Measurements from ENCODE around the gene REV3L. TPM values are rescaled to one million over a fixed set of nuclear protein-coding genes. Genes with fewer than 3 reads are reported as not detected.

REV3L gene
- total RNA-seq, 1 experiment from 2014 or later, result 12.8 TPM

DNA sequence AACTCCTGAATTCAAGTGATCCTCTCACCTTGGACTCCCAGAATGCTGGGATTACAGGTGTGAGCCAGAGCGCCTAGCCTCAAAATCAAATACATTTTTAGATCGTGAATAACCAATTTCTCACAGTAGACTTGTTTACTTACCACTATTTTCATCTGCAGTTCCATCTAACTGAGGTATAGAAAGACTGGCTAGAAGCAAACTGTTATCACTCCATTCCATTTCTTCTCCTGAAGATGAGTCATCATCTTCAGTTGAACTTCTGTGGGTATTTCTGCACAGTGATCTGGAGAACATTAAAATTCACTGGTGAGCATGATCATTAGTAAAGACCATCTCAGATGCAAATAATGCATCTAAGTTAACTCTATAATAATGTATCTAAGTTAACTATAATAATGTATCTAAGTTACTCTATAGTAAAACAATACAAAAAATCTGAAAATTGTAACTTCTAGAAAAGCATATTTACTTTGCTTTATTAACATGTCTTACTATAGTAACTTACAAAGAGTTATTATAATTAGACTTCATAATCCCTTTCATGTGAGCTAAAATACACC lies 105.4 kb downstream of the REV3L start:
- RAD21 ChIA-PET (ENCODE audit: low non-redundant PET in 1 of 2, low total read pairs in 2 of 2, uncharacterized antibody in 2 of 2, unreplicated experiment in 2 of 2), result no interaction called here
- CTCF ChIA-PET, result no interaction called here
- BruUV-seq (replicated peaks), result no TSS peak
- no peaks in the 10 kb centered on the region for H4K20me1 ChIP-seq (ENCODE audit: insufficient read depth)
- no peaks in the 10 kb centered on the region for H3K27me3 ChIP-seq (ENCODE audit: insufficient read depth, low read length)
- H3K9me3 ChIP-seq (ENCODE audit: control insufficient read depth in 1 of 2, insufficient read depth in 1 of 2, low read depth in 1 of 2, low read length in 2 of 2), result no peaks in the 10 kb centered on the region
- H3K9me2 ChIP-seq (ENCODE audit: insufficient read depth), result no peaks in the 10 kb centered on the region
- TF ChIP-seq SIN3A (IDR thresholded peaks at IDR 0.05; ENCODE audit: low read depth) (no peak), FOSL1 (IDR thresholded peaks at IDR 0.05; ENCODE audit: low read depth) (no peak), EZH2 (IDR thresholded peaks at IDR 0.05) (no peak), JUND (IDR thresholded peaks at IDR 0.05) (no peak)
- H3K36me3 ChIP-seq (ENCODE audit: control insufficient read depth in 1 of 2, insufficient read depth in 2 of 2, low read length in 2 of 2), result peaks cover 9 to 12% of the 10 kb centered on the region in 2 experiments; a peak in 3 of 4 replicates
- DNase-seq (ENCODE audit: low read depth, low spot score), result no peak
- no peaks in the 10 kb centered on the region for H3K79me2 ChIP-seq (ENCODE audit: insufficient read depth, low read length)
- intact Hi-C loops (cut with micrococcal nuclease), result no loop called here
- POLR2A ChIA-PET, result no interaction called here
- ATAC-seq, result no peak
- no peak overlapping the region for H2AFZ ChIP-seq (ENCODE audit: low read depth, low read length, poor library complexity, severe bottlenecking)
- no peak overlapping the region for H3K9ac ChIP-seq (ENCODE audit: low read length)
- H3K27ac ChIP-seq (ENCODE audit: low read depth, low read length), result no peak overlapping the region
- no peak overlapping the region for H3K4me3 ChIP-seq (replicated peaks in 1 of 2; ENCODE audit: low read depth in 1 of 2, low read length in 2 of 2)
- H3K4me2 ChIP-seq (ENCODE audit: low read length), result no peak overlapping the region
- H3K4me1 ChIP-seq (ENCODE audit: control insufficient read depth in 1 of 2, insufficient read depth in 2 of 2, low read length in 2 of 2), result no peaks in the 10 kb centered on the region

DNA sequence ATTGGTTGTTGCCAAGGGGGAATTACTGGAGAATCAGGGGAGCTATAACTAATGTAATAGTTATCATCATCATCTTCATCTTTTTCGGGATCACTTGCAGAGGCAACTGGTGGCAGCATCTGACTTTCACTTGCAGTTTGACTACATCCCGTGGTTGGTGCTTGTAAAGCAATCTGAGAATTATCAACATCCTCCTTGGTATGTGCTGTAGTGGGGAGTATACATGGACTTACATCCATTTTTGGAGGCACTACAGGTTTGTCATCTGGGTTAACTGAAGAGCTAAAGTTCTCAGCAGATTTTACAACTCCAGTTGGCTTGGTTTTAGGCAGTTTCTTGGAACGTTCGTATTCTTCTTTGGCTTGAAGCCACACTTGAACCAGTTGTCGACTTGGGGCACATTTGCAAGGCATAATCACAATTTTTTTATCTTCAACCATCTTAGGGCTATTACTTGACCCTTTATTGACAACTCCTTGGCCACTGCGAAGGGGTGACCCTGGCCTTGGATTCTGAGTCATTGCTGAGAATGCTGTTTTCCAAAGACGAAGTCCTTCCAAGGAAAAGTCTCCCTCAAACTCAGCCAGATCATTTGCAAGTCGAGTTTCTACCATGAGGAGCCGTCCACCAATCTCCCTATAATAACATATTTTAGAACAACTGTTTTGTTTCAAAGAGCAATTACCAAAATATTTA lies 115.5 kb downstream of the REV3L start:
- CTCF ChIA-PET, result no interaction called here
- no peak overlapping the region for H3K4me2 ChIP-seq (ENCODE audit: low read length)
- H3K9ac ChIP-seq (ENCODE audit: low read length), result no peak overlapping the region
- no peaks in the 10 kb centered on the region for H3K9me2 ChIP-seq (ENCODE audit: insufficient read depth)
- TF ChIP-seq ZFX (IDR thresholded peaks at IDR 0.05) (no peak), ELF1 (IDR thresholded peaks at IDR 0.05; ENCODE audit: borderline replicate concordance, low read depth) (no peak)
- H3K27me3 ChIP-seq (ENCODE audit: insufficient read depth, low read length), result no peaks in the 10 kb centered on the region
- no peaks in the 10 kb centered on the region for H3K4me1 ChIP-seq (ENCODE audit: control insufficient read depth in 1 of 2, insufficient read depth in 2 of 2, low read length in 2 of 2)
- RAD21 ChIA-PET (ENCODE audit: low non-redundant PET in 1 of 2, low total read pairs in 2 of 2, uncharacterized antibody in 2 of 2, unreplicated experiment in 2 of 2), result no interaction called here
- TSS peak; percentile 16 for BruUV-seq (replicated peaks)
- H2AFZ ChIP-seq (ENCODE audit: low read depth, low read length, poor library complexity, severe bottlenecking), result no peak overlapping the region
- H3K27ac ChIP-seq (ENCODE audit: low read depth, low read length), result no peak overlapping the region
- H3K36me3 ChIP-seq (ENCODE audit: control insufficient read depth in 1 of 2, insufficient read depth in 2 of 2, low read length in 2 of 2), result peaks cover 0 to 3% of the 10 kb centered on the region in 2 experiments; a peak in 1 of 4 replicates
- H3K9me3 ChIP-seq (ENCODE audit: control insufficient read depth in 1 of 2, insufficient read depth in 1 of 2, low read depth in 1 of 2, low read length in 2 of 2), result no peaks in the 10 kb centered on the region
- H3K79me2 ChIP-seq (ENCODE audit: insufficient read depth, low read length), result no peaks in the 10 kb centered on the region
- intact Hi-C loops (cut with micrococcal nuclease), result loop anchor here (10.0 kb wide), 2 partner anchors 107 to 197 kb away; no protein-coding TSS in a partner anchor
- ATAC-seq (no peak), DNase-seq (ENCODE audit: low read depth, low spot score) (no peak)
- POLR2A ChIA-PET, result no interaction called here
- H4K20me1 ChIP-seq (ENCODE audit: insufficient read depth), result no peaks in the 10 kb centered on the region
- H3K4me3 ChIP-seq (replicated peaks in 1 of 2; ENCODE audit: low read depth in 1 of 2, low read length in 2 of 2), result no peak overlapping the region
